Measurements from ENCODE around the gene CLEC11A.

DNA sequence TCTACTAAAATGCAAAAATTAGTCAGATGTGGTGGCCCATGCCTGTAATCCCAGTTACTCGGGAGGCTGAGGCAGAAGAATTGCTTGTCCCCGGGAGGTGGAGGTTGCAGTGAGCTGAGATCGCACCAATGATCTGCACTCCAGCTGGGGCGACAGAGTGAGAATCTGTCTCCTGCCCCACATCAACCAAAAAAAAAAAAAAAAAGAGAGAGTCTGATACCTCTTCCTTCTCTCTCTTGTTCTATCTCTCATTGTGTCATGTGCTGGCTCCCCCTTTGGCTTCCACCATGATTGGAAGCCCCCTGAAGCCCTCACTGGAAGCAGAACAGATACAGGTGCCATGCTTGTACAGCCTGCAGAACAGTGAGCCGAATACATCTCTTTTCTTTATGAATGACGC is 20.4 kb downstream of the CLEC11A start:
- TF ChIP-seq ZBTB8A (tag by site-specific recombination; IDR thresholded peaks at IDR 0.05), result no peak
- TF ChIP-seq CTCF (tag by site-specific recombination; IDR thresholded peaks at IDR 0.05), result no peak
- TF ChIP-seq, protein P1, sequence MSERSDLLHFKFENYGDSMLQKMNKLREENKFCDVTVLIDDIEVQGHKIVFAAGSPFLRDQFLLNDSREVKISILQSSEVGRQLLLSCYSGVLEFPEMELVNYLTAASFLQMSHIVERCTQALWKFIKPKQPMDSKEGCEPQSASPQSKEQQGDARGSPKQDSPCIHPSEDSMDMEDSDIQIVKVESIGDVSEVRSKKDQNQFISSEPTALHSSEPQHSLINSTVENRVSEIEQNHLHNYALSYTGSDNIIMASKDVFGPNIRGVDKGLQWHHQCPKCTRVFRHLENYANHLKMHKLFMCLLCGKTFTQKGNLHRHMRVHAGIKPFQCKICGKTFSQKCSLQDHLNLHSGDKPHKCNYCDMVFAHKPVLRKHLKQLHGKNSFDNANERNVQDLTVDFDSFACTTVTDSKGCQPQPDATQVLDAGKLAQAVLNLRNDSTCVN (tag by site-specific recombination; optimal IDR thresholded peaks at IDR 0.05), result no peak
- TF ChIP-seq SP2 (tag by site-specific recombination; IDR thresholded peaks at IDR 0.05), result no peak
- no peak for TF ChIP-seq ZNF426 (tag by site-specific recombination; IDR thresholded peaks at IDR 0.05)
- no peak for TF ChIP-seq ZNF76 (tag by site-specific recombination; IDR thresholded peaks at IDR 0.05; ENCODE audit: borderline replicate concordance, low read depth)
- TF ChIP-seq ZNF175 (tag by site-specific recombination; IDR thresholded peaks at IDR 0.05), result no peak
- no peak for TF ChIP-seq BCL11A (tag by site-specific recombination; IDR thresholded peaks at IDR 0.05; ENCODE audit: low read depth)
